Stimulated activated CD4-positive, alpha-beta T cell treated with anti-CD3 and anti-CD28 coated beads, Interleukin-1b, Interleukin-23, amount 100 ng/mL, for 48 hours (primary cell): ENCODE results near the gene SYT9.

Experiments
- DNase-seq: peaks from one replicate; pipeline ENCODE4 v3.0.0-alpha.2; 2020

SYT9 gene

GRCh38 chr11:7484645-7485044, 232.9 kb downstream of the SYT9 start:
- no peak for DNase-seq

- DNase-seq = no peak
Observed at GRCh38 chr11:7485186-7486097, 233.7 kb downstream of the SYT9 start, which contains the start of gene OLFML1. OLFML1 (plus strand) TSS chr11:7485506; CDS start chr11:7485876, 370 bp downstream.

DNA sequence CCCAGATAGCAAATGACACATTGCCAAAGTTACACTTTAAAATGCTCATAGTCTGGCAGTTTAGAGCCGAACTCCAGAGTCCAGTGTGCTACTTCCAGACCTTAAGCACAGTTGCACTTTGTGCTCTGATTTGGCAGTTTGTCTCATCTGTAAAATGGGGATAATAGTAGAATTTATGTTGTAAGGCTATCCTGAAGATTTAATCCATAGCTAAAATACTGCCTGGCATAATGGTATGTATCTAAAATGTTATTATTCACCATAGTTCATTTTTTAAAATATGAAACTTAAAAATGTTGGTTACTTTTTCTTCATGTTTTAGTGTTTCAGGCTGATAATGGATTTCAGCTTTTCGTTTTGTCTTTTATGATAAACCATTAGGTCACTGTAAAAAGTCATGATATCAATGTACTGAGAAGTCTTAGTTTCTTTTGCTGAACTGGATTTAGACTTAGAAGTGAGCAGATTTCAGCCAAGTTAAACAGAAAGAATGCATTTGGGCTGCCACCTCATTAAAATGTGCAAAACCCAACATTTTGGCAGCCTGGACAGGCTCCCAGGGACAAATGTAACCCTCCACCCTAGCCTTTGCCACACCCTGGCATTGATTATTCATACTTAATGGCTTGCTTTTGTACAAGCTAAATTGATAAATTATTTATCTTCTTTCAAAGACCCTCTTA, 234.5 kb downstream of the SYT9 start:
- no peak for DNase-seq

DNA sequence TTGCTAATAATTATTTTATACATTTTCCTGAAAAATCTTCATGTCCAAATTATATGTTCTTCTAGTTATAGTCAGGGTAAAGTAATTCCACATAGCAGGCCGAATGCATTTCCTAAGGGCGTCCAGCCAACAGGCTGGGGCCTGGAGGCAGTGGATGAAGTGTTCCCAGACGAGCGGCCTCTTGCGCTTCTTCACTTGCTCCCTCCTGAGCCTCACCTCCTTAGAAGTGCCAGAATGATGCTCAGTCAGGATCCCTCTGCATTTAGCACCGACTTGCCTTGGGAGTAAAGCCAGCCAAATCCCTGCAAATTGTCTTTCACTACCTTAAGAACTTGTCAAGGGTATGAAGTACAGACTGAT, 235.1 kb downstream of the SYT9 start:
- no peak for DNase-seq

- DNase-seq = no peak
Observed at GRCh38 chr11:7487360-7487759, 235.7 kb downstream of the SYT9 start.

- DNase-seq = no peak
Observed at GRCh38 chr11:7488681-7489080, 237.0 kb downstream of the SYT9 start.

GRCh38 chr11:7489376-7489775, 237.7 kb downstream of the SYT9 start:
- no peak for DNase-seq

GRCh38 chr11:7490054-7490453, 238.3 kb downstream of the SYT9 start:
- no peak for DNase-seq

- no peak for DNase-seq
Observed at GRCh38 chr11:7490535-7490934, 238.8 kb downstream of the SYT9 start.

GRCh38 chr11:7492253-7492652, 240.5 kb downstream of the SYT9 start:
- DNase-seq = no peak

DNA sequence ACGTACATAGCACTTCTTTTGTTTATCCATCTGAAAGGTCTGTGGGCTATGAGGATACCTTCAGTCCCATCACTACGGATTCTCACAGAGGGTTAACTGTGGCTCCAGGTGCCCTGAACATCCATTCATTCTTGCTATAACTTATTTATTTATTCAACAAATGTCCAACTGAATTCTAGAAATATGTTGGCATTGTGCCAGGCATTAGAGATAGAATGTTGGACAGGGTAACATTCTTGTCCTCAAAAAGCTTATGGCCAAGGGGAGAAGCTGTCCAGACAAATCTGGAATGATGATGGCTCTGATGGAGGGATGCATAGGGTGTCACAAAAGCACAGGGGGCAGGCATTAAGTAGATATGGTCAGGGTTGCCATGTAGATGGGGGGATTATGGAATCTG, 242.0 kb downstream of the SYT9 start:
- DNase-seq = no peak

- DNase-seq = no peak
Observed at GRCh38 chr11:7494086-7494745, 242.5 kb downstream of the SYT9 start.

GRCh38 chr11:7495882-7496551, 244.3 kb downstream of the SYT9 start:
- DNase-seq = peak; percentile 25

DNA sequence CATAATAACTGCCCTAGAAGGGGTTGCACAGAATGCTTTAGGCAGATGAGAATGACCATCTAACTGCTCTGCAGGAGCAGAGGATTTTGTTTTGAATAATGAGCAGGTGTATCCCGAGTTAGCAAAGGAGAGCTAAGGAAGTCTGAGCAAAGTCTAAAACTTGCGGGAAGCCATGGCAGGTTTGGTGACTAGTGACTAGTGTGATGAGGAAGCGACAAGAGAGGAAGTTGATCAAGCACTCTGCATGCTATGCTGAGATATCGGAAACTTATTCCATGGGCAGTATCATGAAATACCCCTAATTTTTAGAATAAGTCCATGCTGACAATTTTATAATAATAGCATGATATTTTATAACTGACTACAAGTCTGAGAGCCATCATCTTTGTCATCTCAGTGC, 246.5 kb downstream of the SYT9 start:
- no peak for DNase-seq

DNA sequence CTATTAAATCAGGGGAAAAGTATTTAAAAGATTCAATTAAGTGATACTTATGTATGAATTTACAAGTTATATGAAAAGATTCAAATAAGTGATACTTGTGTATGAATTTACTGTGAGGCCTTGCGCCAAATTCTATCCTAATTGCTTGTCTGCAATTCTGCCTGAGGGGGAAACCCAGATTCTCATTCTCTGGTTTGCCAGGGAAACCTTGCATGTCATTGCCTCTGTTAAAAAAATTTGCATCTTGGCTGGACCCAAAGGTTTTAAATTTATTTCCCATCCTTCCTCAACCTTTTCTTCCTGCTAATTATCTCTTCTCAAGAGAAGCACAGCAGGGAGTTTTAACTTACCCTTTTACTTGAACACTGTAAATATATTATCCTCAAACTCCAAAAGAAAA, 247.4 kb downstream of the SYT9 start:
- no peak for DNase-seq

DNA sequence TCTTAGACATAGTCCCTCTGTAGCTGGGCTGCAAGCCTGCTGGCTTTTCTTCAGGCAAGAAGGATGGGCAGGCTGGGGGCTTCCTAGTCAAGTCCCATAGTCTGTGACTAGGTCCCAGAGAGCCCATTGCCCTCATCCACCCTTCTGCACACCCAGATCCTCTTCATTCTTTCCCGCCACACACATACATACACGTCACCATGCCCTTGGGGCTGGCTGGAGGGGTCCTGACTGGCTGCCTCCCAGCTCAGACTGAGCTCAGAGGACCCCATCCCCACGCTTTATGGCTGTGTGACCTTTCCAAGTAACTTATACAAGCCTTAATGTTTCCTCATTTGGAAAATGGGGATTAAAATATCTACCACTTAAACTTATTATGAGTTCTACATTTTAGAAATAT, 248.5 kb downstream of the SYT9 start:
- no peak for DNase-seq

DNA sequence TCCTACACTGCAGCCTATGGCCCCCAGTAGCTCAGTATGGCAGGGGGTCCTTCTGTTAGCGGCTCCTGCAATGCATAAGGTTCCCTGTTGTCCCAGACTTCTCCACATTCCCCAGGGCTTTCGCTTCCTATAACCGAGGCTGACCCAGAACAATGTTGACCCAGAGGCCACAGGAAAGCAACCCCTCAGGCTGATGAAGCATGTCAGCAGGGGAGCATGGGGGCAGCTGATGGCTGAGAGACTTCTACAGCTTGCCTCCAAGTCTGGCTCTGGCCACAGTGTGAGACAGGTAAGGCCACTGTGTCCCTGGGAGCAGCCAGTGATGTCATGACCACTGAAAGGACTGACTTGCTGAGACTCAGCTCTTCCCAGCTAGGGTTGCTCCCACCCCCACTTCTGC, 249.5 kb downstream of the SYT9 start:
- no peak for DNase-seq

GRCh38 chr11:7501894-7502293, 250.2 kb downstream of the SYT9 start:
- DNase-seq = no peak

- DNase-seq = no peak
Observed at GRCh38 chr11:7506243-7506642, 254.5 kb downstream of the SYT9 start.

DNA sequence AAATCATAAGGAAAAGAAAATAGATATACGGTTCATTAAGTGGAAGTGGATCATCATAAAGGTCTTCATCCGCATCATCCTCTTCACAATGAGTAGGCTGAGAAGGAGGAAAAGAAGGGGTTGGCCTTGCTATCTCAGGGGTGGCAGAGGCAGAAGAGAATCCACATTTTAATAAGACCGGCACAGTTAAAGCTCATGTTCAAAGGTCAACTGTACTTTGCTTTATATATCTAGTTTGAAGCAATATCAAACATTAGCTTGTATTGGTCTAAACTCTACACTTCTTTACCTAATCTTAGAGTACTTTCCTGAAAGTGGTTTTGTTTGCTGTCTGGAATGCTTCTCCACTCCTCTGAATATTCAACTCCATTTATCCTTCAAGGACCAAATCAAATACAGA, 256.4 kb downstream of the SYT9 start:
- DNase-seq = no peak

- no peak for DNase-seq
Observed at GRCh38 chr11:7509966-7510365, 258.3 kb downstream of the SYT9 start.

- DNase-seq = no peak
Observed at GRCh38 chr11:7511401-7511800, 259.7 kb downstream of the SYT9 start.

DNA sequence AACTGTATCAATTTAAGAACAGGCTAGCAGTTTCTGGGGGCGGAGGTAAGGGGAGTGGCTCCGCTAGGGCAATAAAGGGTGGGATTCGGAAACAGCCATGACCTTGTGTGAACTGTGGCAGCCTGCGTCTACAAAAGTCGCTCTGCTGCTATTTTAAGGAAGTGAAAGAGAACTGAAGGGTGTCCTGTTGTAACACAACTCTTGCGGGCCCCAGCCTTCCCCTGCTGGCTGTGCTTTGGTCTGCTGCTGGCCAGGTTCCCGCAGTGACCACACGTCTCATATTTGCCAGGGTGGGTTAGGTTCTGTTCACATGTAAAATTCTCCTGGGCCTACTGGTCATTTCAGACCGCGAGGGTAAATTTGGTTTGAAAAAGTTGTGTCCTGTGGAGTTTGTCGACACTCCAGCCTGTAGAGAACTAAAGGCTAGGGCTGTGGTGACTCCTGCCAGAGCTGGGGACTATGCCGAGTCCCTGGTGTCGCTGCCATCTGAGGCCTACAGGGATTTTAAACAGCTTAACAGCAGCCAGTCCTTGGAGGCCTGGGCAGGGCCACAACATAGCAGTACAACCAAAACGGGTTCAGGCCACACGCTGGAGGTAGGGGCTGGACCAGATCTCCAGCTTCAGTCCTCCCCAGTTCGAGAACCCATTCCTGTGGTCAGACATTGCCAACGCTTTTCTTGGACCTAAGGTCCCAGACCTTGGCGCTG, 261.0 kb downstream of the SYT9 start:
- peak; percentile 25 for DNase-seq
